ENCODE results near the gene KAZN. TPM values are rescaled to one million over a fixed set of nuclear protein-coding genes. Genes with fewer than 3 reads are reported as not detected.

The KAZN gene
- total RNA-seq, 1 donor from 2014 or later, result 7.9 TPM

DNA sequence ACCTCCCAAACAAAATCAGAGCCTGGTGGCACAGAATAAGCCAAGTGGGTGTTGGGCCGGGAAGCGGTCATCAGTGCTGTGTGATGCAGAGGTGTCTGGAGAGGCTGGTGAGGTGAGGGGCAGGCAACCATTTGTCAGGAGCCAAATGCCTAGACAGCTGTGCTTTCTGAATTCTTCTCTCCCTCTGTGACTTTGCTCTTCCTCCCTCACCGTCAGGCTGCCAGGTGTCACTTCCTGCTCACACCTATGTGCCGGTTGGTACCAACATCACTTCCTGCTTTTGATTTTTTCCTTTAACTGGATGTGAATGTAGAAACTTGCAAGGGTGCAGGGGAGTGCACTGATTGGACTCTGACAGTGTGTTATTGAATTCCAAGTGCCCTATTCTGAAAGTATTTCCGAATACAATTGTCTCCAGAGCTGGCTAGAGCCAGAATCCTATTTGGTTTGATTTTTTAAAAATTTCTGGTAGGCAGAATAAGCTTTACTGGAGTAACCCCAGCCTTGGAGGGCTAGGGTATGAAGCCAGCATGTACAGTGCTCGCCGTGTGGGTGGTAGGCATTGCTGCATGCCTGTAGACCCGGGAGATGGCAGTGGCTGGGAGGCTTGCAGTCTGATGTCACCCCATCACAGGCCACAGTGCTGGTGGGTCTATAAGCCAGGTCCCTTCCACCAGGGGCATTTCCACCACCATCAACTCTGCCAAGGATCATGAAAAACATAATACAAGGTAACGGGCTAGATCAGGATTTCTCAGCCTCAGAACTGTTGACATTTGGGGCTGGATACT is 210.9 kb downstream of the KAZN start:
- no peak for DNase-seq
- Mint-ChIP-seq H3K4me1 (ENCODE audit: low read depth, unreplicated experiment) (no peaks in the 10 kb centered on the region), H3K9me3 (ENCODE audit: unreplicated experiment) (peaks cover 5% of the 10 kb centered on the region), H3K27ac (ENCODE audit: unreplicated experiment) (no peak overlapping the region), H3K36me3 (ENCODE audit: unreplicated experiment) (peaks cover 8% of the 10 kb centered on the region), H3K4me3 (ENCODE audit: unreplicated experiment) (no peak overlapping the region), H3K27me3 (ENCODE audit: unreplicated experiment) (peaks cover 2% of the 10 kb centered on the region)
- TF ChIP-seq, protein P1, sequence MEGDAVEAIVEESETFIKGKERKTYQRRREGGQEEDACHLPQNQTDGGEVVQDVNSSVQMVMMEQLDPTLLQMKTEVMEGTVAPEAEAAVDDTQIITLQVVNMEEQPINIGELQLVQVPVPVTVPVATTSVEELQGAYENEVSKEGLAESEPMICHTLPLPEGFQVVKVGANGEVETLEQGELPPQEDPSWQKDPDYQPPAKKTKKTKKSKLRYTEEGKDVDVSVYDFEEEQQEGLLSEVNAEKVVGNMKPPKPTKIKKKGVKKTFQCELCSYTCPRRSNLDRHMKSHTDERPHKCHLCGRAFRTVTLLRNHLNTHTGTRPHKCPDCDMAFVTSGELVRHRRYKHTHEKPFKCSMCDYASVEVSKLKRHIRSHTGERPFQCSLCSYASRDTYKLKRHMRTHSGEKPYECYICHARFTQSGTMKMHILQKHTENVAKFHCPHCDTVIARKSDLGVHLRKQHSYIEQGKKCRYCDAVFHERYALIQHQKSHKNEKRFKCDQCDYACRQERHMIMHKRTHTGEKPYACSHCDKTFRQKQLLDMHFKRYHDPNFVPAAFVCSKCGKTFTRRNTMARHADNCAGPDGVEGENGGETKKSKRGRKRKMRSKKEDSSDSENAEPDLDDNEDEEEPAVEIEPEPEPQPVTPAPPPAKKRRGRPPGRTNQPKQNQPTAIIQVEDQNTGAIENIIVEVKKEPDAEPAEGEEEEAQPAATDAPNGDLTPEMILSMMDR (IDR thresholded peaks at IDR 0.05; ENCODE audit: partially characterized antibody, unreplicated experiment), result no peak

DNA sequence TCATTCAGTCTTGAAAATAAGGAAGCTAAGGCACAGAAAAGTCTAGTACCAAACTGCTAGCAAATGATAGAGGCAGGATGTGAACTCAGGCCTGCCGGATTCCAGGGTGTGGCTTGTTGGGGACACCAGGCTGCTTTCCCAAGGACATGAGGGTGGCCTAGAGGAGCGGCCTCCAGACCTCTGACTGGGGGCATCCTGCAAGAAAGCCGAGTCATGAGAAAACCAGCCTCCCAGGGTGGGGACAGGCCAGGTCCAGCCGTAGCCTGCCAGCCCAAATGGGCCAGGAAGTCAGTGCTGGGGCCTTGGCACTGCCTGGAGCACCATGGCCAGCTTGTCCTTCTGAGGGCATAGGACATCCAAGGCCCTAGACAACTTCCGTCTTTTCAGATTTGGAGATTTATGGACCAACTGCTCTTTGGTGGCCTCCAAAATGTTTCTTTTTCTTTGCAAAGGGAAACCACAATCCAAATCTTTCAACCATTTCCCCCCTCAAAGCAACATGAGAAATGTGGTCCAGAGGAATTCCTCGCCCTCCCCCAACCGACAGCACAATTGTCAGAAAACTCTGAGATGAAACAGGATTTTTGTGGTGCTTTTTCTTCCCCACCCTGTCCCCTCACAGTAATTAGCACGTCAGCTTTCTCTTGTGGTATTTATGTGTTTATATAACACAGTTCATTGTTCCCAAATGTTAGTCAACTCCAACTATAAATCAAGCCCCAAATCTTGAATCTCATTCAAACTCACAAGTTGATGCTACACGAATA is 212.3 kb downstream of the KAZN start:
- Mint-ChIP-seq H3K4me3 (ENCODE audit: unreplicated experiment) (no peak overlapping the region), H3K27me3 (ENCODE audit: unreplicated experiment) (peaks cover 2% of the 10 kb centered on the region), H3K27ac (ENCODE audit: unreplicated experiment) (no peak overlapping the region), H3K4me1 (ENCODE audit: low read depth, unreplicated experiment) (no peaks in the 10 kb centered on the region), H3K9me3 (ENCODE audit: unreplicated experiment) (peaks cover 5% of the 10 kb centered on the region), H3K36me3 (ENCODE audit: unreplicated experiment) (peaks cover 8% of the 10 kb centered on the region)
- DNase-seq, result no peak
- TF ChIP-seq, protein P1 (IDR thresholded peaks at IDR 0.05; ENCODE audit: partially characterized antibody, unreplicated experiment), result no peak

DNA sequence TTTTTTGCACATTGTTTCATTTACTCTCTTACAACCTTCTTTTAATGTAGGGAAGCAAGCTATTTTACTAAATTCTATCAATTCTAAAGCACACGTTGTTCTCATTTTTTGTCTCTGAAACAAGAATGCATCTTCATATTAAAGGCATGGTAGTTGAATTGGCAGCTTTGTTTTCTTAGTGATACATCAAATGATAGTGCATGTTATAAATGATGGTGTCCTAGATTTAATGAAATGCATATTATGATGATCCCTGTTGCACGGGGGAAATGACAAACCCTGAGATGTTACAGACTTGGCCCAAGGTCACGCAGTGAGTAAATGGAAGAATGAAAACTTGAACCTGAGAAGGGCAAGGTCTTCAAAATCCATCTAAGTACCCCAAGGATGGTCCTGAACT is 213.1 kb downstream of the KAZN start:
- Mint-ChIP-seq H3K4me1 (ENCODE audit: low read depth, unreplicated experiment) (no peaks in the 10 kb centered on the region), H3K36me3 (ENCODE audit: unreplicated experiment) (peaks cover 6% of the 10 kb centered on the region), H3K4me3 (ENCODE audit: unreplicated experiment) (no peak overlapping the region), H3K27me3 (ENCODE audit: unreplicated experiment) (peaks cover 2% of the 10 kb centered on the region), H3K9me3 (ENCODE audit: unreplicated experiment) (peaks cover 3% of the 10 kb centered on the region), H3K27ac (ENCODE audit: unreplicated experiment) (no peak overlapping the region)
- DNase-seq, result no peak
- TF ChIP-seq, protein P1 (IDR thresholded peaks at IDR 0.05; ENCODE audit: partially characterized antibody, unreplicated experiment), result no peak

DNA sequence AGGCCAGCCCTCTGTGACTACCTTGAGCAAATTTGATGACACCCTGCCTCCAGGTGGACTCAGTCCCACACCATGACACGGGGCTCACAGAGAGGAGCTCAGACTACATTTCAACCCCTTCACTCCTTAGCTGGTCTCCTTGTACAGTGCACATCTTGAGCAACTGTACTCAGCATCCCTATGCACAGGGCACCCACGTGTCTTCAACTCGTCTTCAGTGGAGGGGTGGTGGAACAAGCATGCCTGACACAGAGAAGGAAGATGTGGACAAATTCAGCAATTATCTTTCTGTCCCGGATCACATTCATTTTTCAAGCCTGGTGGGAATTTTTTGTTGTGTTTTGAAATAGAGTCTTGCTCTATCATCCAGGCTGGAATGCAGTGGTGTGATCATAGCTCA is 213.7 kb downstream of the KAZN start:
- Mint-ChIP-seq H3K27ac (ENCODE audit: unreplicated experiment) (no peak overlapping the region), H3K27me3 (ENCODE audit: unreplicated experiment) (peaks cover 2% of the 10 kb centered on the region)
- TF ChIP-seq, protein P1 (IDR thresholded peaks at IDR 0.05; ENCODE audit: partially characterized antibody, unreplicated experiment), result no peak

More for the DNA sequence above, 213.7 kb downstream of the KAZN start:
- no peaks in the 10 kb centered on the region for H3K36me3 Mint-ChIP-seq (ENCODE audit: unreplicated experiment)
- no peaks in the 10 kb centered on the region for H3K9me3 Mint-ChIP-seq (ENCODE audit: unreplicated experiment)
- H3K4me3 Mint-ChIP-seq (ENCODE audit: unreplicated experiment), result no peak overlapping the region
- H3K4me1 Mint-ChIP-seq (ENCODE audit: low read depth, unreplicated experiment), result no peaks in the 10 kb centered on the region
- DNase-seq, result no peak
